Stimulated activated CD4-positive, alpha-beta T cell treated with anti-CD3 and anti-CD28 coated beads, Interleukin-12 subunit alpha, Interleukin-12 subunit beta, amount 100 ng/mL, for 24 hours (primary cell): Measurements from ENCODE around the gene TNXB.
"Not testable (repeated sequence)": the region's sequence is repeated elsewhere in the genome, so short reads cannot be mapped to it uniquely, and the experiment has no call there.

ENCODE experiments used
- DNase-seq, 2 experiments: peaks; one replicate each; pipeline ENCODE4 v3.0.0-alpha.2; 2020; ENCODE audit warnings: low read depth in 2 of 2

The TNXB gene

DNA sequence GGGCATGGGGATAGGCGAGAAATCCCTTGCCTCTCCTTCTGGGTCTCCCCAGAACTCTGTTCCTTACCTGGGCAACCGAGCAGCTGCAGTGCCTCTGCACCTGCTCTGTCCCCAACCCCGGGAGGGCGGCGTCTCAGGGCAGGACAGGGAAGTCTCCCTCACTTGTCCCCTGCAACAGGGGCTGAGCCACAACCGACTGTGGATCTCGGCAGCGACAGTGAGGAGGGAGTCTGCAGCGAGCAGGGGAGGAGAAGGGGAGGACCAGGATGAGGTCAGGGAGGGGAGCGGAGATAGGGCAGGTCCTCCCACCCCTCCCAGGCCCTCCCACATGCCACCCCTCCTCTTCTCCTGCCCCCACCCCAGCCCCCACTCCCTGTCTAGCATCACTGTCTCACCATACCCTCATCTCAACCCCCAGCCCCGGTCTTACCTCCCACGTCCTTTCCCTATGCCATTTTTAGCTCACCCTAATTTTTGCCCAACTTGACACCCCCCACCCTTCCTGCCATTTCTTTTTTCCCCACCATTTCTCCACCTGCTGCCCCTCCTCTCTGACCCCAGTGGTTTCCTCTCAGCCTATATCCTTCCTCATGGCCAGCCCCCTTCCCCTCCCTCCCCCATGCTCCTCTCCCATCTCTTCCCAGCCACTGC, at the start of gene TNXB:
TSS of gene TNXB (minus strand) at position 225 of the 651 bp plus-strand sequence. CDS start 11,140 bp downstream, outside the sequence.
- no peak for DNase-seq

DNA sequence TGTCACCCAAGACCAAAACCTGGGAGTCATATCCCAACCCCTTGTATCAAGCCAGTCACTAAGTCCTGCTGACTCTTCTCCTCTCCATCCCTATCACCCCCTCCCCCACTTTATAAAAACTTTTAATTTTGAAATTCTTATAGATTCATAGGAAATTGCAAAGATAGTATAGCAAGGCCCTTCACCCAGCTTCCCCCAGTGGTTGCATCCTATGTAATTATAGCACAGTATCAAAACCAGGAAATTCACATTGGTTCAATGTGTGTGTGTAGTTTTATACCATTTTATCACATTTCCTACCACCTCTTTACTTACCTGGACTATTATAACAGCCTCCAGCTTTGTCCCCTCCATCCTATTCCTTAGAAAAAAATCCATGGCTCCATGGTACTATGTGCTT, 48.9 kb upstream of the TNXB start:
- no peak for DNase-seq

DNA sequence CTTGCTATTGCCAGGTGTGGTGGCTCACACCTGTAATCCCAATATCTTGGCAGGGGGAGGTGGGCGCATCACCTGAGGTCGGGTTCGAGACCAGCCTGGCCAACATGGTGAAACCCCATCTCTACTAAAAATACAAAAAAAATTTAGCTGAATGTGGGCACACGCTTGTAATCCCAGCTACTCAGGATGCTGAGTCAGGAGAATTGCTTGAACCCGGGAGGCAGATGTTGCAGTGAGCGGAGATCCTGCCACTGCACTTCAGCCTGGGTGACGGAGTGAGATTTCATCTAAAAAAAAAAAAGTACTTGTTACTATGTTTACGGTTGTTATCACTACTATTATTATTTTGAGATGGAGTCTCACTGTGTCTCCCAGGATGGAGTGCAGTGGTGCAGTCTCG, 47.8 kb upstream of the TNXB start:
- DNase-seq: no peak

GRCh38 chr6:32154514-32155161, 45.5 kb upstream of the TNXB start:
- DNase-seq: peak in 1 of 2 experiments; percentile 57

DNA sequence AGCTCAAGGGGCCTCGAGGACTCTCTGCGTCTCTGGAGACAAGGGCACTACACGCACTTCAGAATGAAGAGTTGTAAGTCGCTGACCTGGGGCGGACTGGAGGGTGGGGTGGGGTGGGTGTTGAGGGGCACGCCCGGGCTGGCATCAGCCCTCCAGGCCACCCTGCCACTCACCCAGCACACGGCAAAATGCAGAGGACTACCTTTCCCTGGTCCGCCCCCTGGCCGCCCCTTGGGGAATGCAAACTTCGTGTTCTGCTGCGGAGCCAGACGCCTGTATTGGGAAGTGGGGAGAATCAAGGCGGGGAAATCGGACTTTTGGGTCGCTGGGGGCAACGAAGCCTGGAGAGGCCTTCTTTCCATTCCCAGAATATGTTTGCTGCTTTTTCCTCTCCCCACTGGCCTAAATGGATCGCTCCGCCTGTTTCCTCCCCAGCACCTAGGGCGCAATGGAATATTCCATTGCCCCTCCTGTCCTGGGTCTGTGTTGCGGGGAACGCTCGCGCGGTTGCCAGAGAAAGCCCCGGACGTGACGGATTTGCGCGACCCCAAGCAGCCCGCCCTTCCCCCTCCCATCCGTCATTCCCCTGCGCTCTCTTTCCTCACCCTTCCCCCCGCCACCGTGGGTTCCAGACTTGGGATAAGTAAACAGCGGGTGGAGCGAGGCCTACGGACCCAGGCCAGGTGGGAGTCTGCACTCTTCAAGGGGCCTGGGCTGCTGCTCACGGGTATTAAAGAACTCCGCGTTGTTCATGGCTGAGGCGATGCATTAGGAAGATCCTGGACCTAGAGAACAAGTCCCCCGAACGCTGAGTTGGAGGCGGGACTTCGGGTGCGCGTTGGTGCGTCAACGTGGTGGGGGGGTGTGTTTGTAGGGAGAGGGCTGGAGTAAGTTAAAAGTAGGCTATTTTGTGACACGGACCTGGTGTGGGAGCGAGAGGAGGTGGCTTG, 44.7 kb upstream of the TNXB start, which contains the start of gene PPT2:
TSS of gene PPT2 (plus strand) at position 578 of the 950 bp plus-strand sequence. CDS start 454 bp downstream, outside the sequence.
- peak; percentile 57 to 78 for DNase-seq

DNA sequence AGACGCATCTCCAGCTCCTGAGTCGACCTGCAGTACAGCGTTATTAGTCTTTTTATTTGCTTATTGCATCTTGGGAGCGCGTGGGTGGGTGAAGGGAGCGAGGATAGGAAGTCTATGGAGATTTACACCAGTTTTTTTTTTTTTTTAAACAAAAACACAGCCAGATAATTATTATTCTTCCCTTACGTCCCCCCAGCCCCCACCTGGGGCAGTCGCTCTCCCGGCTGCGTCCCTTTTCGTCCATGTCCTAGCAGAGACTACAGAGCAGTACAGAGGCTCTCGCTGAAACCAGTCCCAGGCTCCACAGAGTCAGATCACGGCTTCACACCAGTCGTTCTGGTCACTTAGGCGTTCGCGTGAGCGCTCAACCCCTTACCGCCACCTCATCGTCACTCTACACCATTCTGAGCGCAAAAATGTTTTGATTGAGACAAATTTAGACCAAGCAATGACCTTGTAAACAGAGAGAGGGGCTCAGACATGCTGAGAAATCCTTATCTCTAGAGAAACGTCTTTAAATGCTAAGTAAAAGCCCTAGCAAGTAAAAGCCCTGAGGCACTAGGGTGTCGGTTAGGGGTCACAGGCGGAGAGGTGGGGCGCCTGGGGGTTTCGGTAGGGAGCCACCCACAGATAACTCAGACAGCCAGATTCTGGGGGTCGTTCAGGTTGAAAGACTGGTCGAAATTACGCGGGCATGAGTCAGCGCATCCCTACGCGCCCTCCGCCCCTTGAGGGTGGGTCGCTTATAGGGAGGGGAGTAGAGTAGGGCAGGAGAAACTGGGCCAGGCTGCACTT, 43.8 kb upstream of the TNXB start:
- DNase-seq: no peak

DNA sequence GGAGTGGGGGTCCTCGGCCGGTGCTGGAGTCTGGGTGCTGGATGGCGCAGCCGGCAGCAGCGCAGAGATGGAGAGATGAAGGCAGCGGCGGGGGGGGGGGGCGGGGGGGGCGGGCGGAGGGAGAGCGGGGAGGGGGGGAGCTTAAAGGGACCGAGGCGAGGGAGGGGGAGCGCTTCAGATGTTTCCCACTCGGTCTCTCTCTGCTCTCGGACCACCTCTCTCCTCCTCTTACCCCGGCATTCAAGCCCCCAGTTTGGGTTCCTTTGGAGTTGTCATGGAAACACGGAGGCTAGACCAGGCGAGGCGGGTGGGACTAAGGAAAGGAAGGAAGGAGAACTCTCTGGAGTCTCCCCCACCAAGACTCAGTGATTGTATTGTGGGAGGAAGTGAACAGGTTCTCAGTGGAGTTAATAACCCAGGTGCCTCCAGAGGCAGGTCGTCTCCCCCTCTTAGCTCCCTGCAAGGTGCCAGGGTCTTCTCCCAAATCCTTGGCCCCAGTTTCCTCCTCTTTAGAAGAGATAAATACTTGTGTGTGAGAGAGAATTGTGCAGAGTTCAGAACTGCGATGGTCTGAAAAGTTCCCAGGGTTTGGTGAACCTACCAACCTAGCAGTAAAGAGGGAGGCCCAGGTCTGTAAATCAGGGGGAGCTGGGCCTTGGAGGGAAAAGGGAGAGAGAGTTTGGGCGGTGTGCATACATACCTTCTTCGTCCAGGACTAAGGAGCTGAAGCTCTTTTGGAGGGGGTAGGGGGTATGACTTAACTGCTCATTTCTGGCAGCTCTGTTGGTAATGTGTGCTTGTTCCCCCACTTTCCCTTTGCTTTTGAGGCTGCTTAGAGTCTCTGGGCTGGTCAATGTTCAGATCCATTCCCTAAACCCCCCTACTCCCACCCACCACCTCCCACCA, 43.0 kb upstream of the TNXB start, which contains the start of gene PRRT1:
TSS of gene PRRT1 (minus strand) at position 77 of the 906 bp plus-strand sequence. CDS start 112 bp downstream, outside the sequence.
- DNase-seq: no peak

DNA sequence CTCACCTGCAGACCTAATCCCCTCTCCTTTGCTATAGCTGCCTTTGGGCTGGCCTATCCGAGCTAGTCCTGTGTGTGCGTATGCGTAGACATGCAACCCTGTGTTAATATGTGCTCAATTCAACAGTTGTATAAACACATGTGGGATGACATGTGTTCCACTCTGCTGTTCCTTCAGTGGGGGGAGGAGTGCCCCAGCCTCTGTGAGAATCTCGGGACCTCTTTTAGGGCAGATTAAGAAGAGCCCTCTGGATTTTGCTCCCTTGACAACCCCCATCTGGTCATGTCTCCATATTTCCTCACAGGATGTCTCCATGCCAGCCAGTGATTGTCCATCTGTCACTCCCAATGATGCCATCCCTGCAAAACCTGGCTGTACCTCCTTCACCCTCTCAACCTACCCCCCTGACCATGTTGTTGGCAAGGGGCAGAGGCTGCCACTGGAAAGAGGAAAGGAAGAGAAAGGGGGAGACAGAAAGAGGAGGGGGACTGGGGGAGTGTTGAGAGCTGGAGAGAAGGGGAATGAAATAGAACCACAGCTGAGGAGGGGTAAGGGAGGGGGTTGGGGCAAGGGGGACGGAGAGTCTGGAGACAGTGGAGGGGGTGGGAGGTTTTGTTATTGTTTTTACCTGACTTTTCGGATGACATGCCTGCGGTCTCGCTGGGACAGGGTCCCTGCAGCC, 42.2 kb upstream of the TNXB start:
- no peak for DNase-seq

GRCh38 chr6:32149932-32150870, 41.1 kb upstream of the TNXB start:
- DNase-seq: no peak

- DNase-seq: no peak
Measured at GRCh38 chr6:32149092-32149755, 40.1 kb upstream of the TNXB start.

- peak; percentile 48 to 70 for DNase-seq
Measured at GRCh38 chr6:32148289-32149091, 39.4 kb upstream of the TNXB start.

DNA sequence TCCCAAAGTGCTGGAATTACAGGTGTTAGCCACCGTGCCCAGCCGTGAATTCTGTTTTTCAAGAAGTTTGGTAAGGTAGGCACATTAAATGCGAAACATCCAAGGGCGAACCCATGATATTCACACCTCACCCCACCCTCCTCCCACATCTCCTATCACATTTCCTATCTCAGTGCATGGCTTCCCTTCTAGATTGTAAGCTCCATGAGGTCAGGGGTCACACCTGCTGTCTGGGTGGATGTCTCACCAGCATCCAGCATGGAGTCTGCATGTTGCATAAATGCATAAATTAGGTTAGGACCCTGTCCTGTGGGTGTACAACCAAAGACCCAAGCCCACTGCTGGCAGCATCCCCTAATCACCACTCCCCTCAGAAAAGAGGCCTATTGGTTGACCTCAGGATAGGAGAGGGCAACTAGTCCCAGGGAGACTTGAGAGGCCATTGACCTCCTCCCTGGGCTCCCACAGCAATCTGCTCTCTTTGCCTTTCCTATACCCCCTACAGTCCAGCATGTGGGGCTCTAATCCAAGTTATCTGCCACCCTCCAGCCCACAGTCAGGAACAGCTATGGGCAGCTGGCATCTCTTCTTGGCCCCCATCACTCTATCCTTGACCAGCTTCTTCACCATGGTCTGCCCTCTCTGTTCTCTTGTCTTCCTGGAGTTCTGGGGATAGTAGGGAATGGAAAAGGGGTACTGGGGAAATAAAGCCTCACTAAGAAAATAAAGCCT, 38.4 kb upstream of the TNXB start:
- DNase-seq: no peak

- DNase-seq: no peak
Measured at GRCh38 chr6:32146687-32147086, 37.5 kb upstream of the TNXB start.

GRCh38 chr6:32146287-32146686, 37.1 kb upstream of the TNXB start:
- DNase-seq: no peak

GRCh38 chr6:32144238-32144637, 35.1 kb upstream of the TNXB start:
- DNase-seq: not testable (repeated sequence)

GRCh38 chr6:32140420-32141046, 31.4 kb upstream of the TNXB start:
- no peak for DNase-seq
